Neuron (in vitro differentiated cells): ENCODE measurements around the gene ABCD1.

ENCODE experiments used
- H2AFZ ChIP-seq: one replicate; pipeline ENCODE4 v1.6.1; 2013; ENCODE audit warnings: low read depth, mild to moderate bottlenecking, inconsistent platforms, low read length, moderate library complexity
- H3K27me3 ChIP-seq: one replicate; pipeline ENCODE4 v1.6.1; 2013; ENCODE audit warnings: low read length; ENCODE audit not compliant: insufficient read depth
- H3K36me3 ChIP-seq: one replicate; pipeline ENCODE4 v1.6.1; 2013; ENCODE audit warnings: low read length; ENCODE audit not compliant: insufficient read depth
- H3K4me1 ChIP-seq: one replicate; pipeline ENCODE4 v1.6.1; 2013; ENCODE audit warnings: low read length; ENCODE audit not compliant: insufficient read depth
- H3K4me3 ChIP-seq: 2 replicates; pipeline ENCODE4 v1.5.1; 2013; ENCODE audit warnings: mild to moderate bottlenecking, low read length, moderate library complexity
- H3K9me3 ChIP-seq: one replicate; pipeline ENCODE4 v1.6.1; 2013; ENCODE audit warnings: low read length

Gene ABCD1

GRCh38 chrX:153707406-153707805, 17.2 kb upstream of the ABCD1 start:
- no peak overlapping the region for H3K4me3 ChIP-seq
- peaks cover 2% of the 10 kb centered on the region for H3K4me1 ChIP-seq
- peaks cover 3% of the 10 kb centered on the region for H3K36me3 ChIP-seq
- H3K27me3 ChIP-seq, result peaks cover 12% of the 10 kb centered on the region
- H2AFZ ChIP-seq, result no peak overlapping the region
- H3K9me3 ChIP-seq, result no peaks in the 10 kb centered on the region

- H3K27me3 ChIP-seq, result peaks cover 12% of the 10 kb centered on the region
- H3K4me3 ChIP-seq, result no peak overlapping the region
- peaks cover 3% of the 10 kb centered on the region for H3K36me3 ChIP-seq
- no peak overlapping the region for H2AFZ ChIP-seq
- H3K9me3 ChIP-seq, result no peaks in the 10 kb centered on the region
- peaks cover 2% of the 10 kb centered on the region for H3K4me1 ChIP-seq
Measured at GRCh38 chrX:153708415-153708814, 16.2 kb upstream of the ABCD1 start.

GRCh38 chrX:153709726-153710674, 14.7 kb upstream of the ABCD1 start:
- H3K4me1 ChIP-seq, result peaks cover 2% of the 10 kb centered on the region
- peaks cover 14% of the 10 kb centered on the region for H3K36me3 ChIP-seq
- H3K4me3 ChIP-seq, result no peak overlapping the region
- no peak overlapping the region for H2AFZ ChIP-seq
- no peaks in the 10 kb centered on the region for H3K9me3 ChIP-seq
- H3K27me3 ChIP-seq, result peaks cover 7% of the 10 kb centered on the region

- no peaks in the 10 kb centered on the region for H3K4me1 ChIP-seq
- peaks cover 6% of the 10 kb centered on the region for H3K27me3 ChIP-seq
- peaks cover 25% of the 10 kb centered on the region for H3K36me3 ChIP-seq
- H3K9me3 ChIP-seq, result no peaks in the 10 kb centered on the region
- H2AFZ ChIP-seq, result no peak overlapping the region
- no peak overlapping the region for H3K4me3 ChIP-seq
Measured at GRCh38 chrX:153714256-153714655, 10.4 kb upstream of the ABCD1 start.

GRCh38 chrX:153717445-153717844, 7.2 kb upstream of the ABCD1 start:
- Histone ChIP-seq H3K9me3 (no peaks in the 10 kb centered on the region), H3K36me3 (peaks cover 31% of the 10 kb centered on the region), H2AFZ (no peak overlapping the region), H3K4me3 (no peak overlapping the region), H3K27me3 (peaks cover 3% of the 10 kb centered on the region), H3K4me1 (no peaks in the 10 kb centered on the region)

GRCh38 chrX:153719238-153719637, 5.4 kb upstream of the ABCD1 start:
- Histone ChIP-seq H3K36me3 (peaks cover 28% of the 10 kb centered on the region), H3K4me1 (peaks cover 5% of the 10 kb centered on the region), H3K27me3 (peaks cover 3% of the 10 kb centered on the region), H3K9me3 (no peaks in the 10 kb centered on the region), H2AFZ (no peak overlapping the region), H3K4me3 (no peak overlapping the region)

- Histone ChIP-seq H3K27me3 (peaks cover 3% of the 10 kb centered on the region), H3K4me3 (no peak overlapping the region), H3K36me3 (peaks cover 24% of the 10 kb centered on the region), H3K4me1 (peaks cover 6% of the 10 kb centered on the region), H2AFZ (no peak overlapping the region), H3K9me3 (no peaks in the 10 kb centered on the region)
Measured at GRCh38 chrX:153719701-153720100, 5.0 kb upstream of the ABCD1 start.

- Histone ChIP-seq H3K4me3 (peak overlapping the region; percentile 49), H2AFZ (no peak overlapping the region), H3K9me3 (no peaks in the 10 kb centered on the region), H3K27me3 (no peaks in the 10 kb centered on the region), H3K4me1 (peaks cover 33% of the 10 kb centered on the region), H3K36me3 (peaks cover 9% of the 10 kb centered on the region)
Measured at GRCh38 chrX:153722704-153723350, 1.8 kb upstream of the ABCD1 start.

GRCh38 chrX:153723351-153724251, 1.1 kb upstream of the ABCD1 start:
- peak overlapping the region; percentile 49 for H3K4me3 ChIP-seq
- no peaks in the 10 kb centered on the region for H3K9me3 ChIP-seq
- peaks cover 9% of the 10 kb centered on the region for H3K36me3 ChIP-seq
- no peaks in the 10 kb centered on the region for H3K27me3 ChIP-seq
- no peak overlapping the region for H2AFZ ChIP-seq
- peaks cover 35% of the 10 kb centered on the region for H3K4me1 ChIP-seq

GRCh38 chrX:153725039-153725831, 579 bp downstream of the ABCD1 start:
- Histone ChIP-seq H3K4me3 (peak overlapping the region; percentile 41), H2AFZ (no peak overlapping the region), H3K4me1 (peaks cover 35% of the 10 kb centered on the region), H3K9me3 (no peaks in the 10 kb centered on the region), H3K27me3 (no peaks in the 10 kb centered on the region), H3K36me3 (peaks cover 4% of the 10 kb centered on the region)

- Histone ChIP-seq H3K9me3 (peaks cover 2% of the 10 kb centered on the region), H3K4me1 (peaks cover 35% of the 10 kb centered on the region), H2AFZ (no peak overlapping the region), H3K4me3 (no peak overlapping the region), H3K27me3 (no peaks in the 10 kb centered on the region), H3K36me3 (no peaks in the 10 kb centered on the region)
Measured at GRCh38 chrX:153725832-153726285, 1.2 kb downstream of the ABCD1 start.
